Subcutaneous adipose tissue (tissue), 4 donors: ENCODE measurements around the gene CTCF. TPM values are rescaled to one million over a fixed set of nuclear protein-coding genes. Genes with fewer than 3 reads are reported as not detected.

Experiments used
- CTCF ChIP-seq: fragments of 450-650 bp; IDR thresholded peaks from one replicate; pipeline ENCODE4 v1.5.1; 2016; ENCODE audit warnings: low read depth, mild to moderate bottlenecking, control low read depth, antibody characterized with exemption, moderate library complexity
- total RNA-seq, 4 donors: library from RNA; depleted of rRNA; stranded (reverse); fragments of >200 nt; gene quantifications; one replicate each; pipeline ENCODE4 v1.1.0, GENCODE V29; 2016

CTCF gene
- total RNA-seq, 4 donors from 2014 or later = 22.9 to 43.7 (median 29.3) TPM

GRCh38 chr16:67660564-67661028 lies 98.3 kb downstream of the CTCF start, which contains the start of gene PARD6A:
PARD6A (plus strand) TSS chr16:67660960; CDS start chr16:67661039, 79 bp downstream.
- TF ChIP-seq CTCF = no peak

GRCh38 chr16:67661101-67661761 lies 98.9 kb downstream of the CTCF start:
- TF ChIP-seq CTCF = no peak

GRCh38 chr16:67661886-67662652 lies 99.7 kb downstream of the CTCF start:
- TF ChIP-seq CTCF = no peak

- TF ChIP-seq CTCF = no peak
Observed at GRCh38 chr16:67662653-67663010, 100.3 kb downstream of the CTCF start.

- no peak for TF ChIP-seq CTCF
Observed at GRCh38 chr16:67663151-67663876, 101.0 kb downstream of the CTCF start.

- no peak for TF ChIP-seq CTCF
Observed at GRCh38 chr16:67663877-67664222, 101.5 kb downstream of the CTCF start.

GRCh38 chr16:67664258-67664657 lies 101.9 kb downstream of the CTCF start:
- TF ChIP-seq CTCF = no peak
